Measurements from ENCODE around the gene CELA3A.
"Not testable (repeated sequence)": the region's sequence is repeated elsewhere in the genome, so short reads cannot be mapped to it uniquely, and the experiment has no call there.

GRCh38 chr1:21983539-21983938 lies 17.9 kb upstream of the CELA3A start:
- TF ChIP-seq, protein P1, sequence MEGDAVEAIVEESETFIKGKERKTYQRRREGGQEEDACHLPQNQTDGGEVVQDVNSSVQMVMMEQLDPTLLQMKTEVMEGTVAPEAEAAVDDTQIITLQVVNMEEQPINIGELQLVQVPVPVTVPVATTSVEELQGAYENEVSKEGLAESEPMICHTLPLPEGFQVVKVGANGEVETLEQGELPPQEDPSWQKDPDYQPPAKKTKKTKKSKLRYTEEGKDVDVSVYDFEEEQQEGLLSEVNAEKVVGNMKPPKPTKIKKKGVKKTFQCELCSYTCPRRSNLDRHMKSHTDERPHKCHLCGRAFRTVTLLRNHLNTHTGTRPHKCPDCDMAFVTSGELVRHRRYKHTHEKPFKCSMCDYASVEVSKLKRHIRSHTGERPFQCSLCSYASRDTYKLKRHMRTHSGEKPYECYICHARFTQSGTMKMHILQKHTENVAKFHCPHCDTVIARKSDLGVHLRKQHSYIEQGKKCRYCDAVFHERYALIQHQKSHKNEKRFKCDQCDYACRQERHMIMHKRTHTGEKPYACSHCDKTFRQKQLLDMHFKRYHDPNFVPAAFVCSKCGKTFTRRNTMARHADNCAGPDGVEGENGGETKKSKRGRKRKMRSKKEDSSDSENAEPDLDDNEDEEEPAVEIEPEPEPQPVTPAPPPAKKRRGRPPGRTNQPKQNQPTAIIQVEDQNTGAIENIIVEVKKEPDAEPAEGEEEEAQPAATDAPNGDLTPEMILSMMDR (IDR thresholded peaks at IDR 0.05), result not testable (repeated sequence)
- not testable (repeated sequence) for TF ChIP-seq POLR2A, POLR2AphosphoS5 (IDR thresholded peaks at IDR 0.05)

All from upper lobe of left lung (tissue), 4 donors.